ENCODE data around the gene RNASE1. TPM values are rescaled to one million over a fixed set of nuclear protein-coding genes. Genes with fewer than 3 reads are reported as not detected.

The RNASE1 gene
- total RNA-seq, 1 donor from 2014 or later, result 6.4 TPM

- H3K36me3 Mint-ChIP-seq (ENCODE audit: low read depth), result no peaks in the 10 kb centered on the region
These were observed 4.3 kb downstream of the RNASE1 start for GRCh38 chr14:20798318-20798717.

DNA sequence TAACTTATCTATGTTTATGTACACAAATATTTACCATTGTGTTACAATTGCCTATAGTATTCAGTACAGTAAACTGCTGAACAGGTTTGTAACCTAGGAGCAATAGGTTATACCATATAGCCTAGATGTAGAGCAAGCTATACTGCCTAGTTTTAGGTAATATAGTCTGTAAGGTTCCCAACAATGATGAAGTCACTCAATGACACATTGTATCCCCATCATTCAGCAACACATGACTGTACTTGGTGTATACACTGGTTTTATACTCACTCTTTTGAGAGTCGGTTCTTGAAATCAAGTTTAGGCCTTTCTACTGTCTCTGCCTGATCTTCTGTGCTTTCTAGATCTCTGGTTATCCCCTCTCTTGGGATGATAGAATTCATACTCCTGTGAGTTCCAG is 5.5 kb downstream of the RNASE1 start:
- H3K4me3 Mint-ChIP-seq, result no peak overlapping the region
- H3K9me3 Mint-ChIP-seq, result no peaks in the 10 kb centered on the region
- TF ChIP-seq, protein P1, sequence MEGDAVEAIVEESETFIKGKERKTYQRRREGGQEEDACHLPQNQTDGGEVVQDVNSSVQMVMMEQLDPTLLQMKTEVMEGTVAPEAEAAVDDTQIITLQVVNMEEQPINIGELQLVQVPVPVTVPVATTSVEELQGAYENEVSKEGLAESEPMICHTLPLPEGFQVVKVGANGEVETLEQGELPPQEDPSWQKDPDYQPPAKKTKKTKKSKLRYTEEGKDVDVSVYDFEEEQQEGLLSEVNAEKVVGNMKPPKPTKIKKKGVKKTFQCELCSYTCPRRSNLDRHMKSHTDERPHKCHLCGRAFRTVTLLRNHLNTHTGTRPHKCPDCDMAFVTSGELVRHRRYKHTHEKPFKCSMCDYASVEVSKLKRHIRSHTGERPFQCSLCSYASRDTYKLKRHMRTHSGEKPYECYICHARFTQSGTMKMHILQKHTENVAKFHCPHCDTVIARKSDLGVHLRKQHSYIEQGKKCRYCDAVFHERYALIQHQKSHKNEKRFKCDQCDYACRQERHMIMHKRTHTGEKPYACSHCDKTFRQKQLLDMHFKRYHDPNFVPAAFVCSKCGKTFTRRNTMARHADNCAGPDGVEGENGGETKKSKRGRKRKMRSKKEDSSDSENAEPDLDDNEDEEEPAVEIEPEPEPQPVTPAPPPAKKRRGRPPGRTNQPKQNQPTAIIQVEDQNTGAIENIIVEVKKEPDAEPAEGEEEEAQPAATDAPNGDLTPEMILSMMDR (conservative IDR thresholded peaks at IDR 0.05), result no peak
- no peak for DNase-seq (ENCODE audit: low read depth, low spot score)
- H3K27me3 Mint-ChIP-seq (ENCODE audit: low read depth), result no peaks in the 10 kb centered on the region
- H3K27ac Mint-ChIP-seq (ENCODE audit: unreplicated experiment), result no peak overlapping the region
- H3K4me1 Mint-ChIP-seq, result peaks cover 56% of the 10 kb centered on the region
- no peaks in the 10 kb centered on the region for H3K36me3 Mint-ChIP-seq (ENCODE audit: low read depth)

More at GRCh38 chr14:20798318-20798717, 4.3 kb downstream of the RNASE1 start:
- H3K27ac Mint-ChIP-seq (ENCODE audit: unreplicated experiment), result peak overlapping the region; percentile 8
- no peak overlapping the region for H3K4me3 Mint-ChIP-seq
- H3K27me3 Mint-ChIP-seq (ENCODE audit: low read depth), result no peaks in the 10 kb centered on the region
- no peak for DNase-seq (ENCODE audit: low read depth, low spot score)
- no peaks in the 10 kb centered on the region for H3K9me3 Mint-ChIP-seq
- H3K4me1 Mint-ChIP-seq, result peaks cover 58% of the 10 kb centered on the region
- TF ChIP-seq, protein P1 (conservative IDR thresholded peaks at IDR 0.05), result no peak

- H3K36me3 Mint-ChIP-seq (ENCODE audit: low read depth), result no peaks in the 10 kb centered on the region
These were observed 7.8 kb downstream of the RNASE1 start for GRCh38 chr14:20794644-20795369.

DNA sequence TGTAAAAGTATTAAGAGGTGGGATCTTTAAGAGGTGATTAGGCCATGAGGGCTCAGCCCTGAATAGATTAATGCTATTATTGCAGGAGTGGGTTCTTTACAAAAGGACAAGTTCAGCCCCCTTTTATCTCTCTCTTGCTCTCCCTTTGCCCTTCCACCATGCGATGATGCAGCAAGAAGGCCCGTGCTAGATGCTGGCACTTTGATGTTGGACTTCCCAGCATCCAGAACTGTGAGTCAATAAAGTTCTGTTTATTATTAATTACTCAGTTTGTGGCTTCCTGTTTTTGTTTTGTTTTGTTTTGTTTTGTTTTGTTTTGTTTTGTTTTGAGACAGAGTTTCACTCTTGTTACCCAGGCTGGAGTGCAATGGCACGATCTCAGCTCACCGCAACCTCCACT is 10.1 kb downstream of the RNASE1 start:
- Mint-ChIP-seq H3K9me3 (peaks cover 2% of the 10 kb centered on the region), H3K4me3 (no peak overlapping the region), H3K27me3 (ENCODE audit: low read depth) (no peaks in the 10 kb centered on the region), H3K36me3 (ENCODE audit: low read depth) (no peaks in the 10 kb centered on the region), H3K27ac (ENCODE audit: unreplicated experiment) (no peak overlapping the region), H3K4me1 (peaks cover 21% of the 10 kb centered on the region)
- no peak for DNase-seq (ENCODE audit: low read depth, low spot score)
- TF ChIP-seq, protein P1 (conservative IDR thresholded peaks at IDR 0.05), result no peak

More at GRCh38 chr14:20794644-20795369, 7.8 kb downstream of the RNASE1 start:
- DNase-seq (ENCODE audit: low read depth, low spot score), result no peak
- TF ChIP-seq, protein P1 (conservative IDR thresholded peaks at IDR 0.05), result no peak
- Mint-ChIP-seq H3K4me1 (peaks cover 38% of the 10 kb centered on the region), H3K4me3 (no peak overlapping the region), H3K9me3 (no peaks in the 10 kb centered on the region), H3K27ac (ENCODE audit: unreplicated experiment) (no peak overlapping the region), H3K27me3 (ENCODE audit: low read depth) (no peaks in the 10 kb centered on the region)

GRCh38 chr14:20791597-20791996 is 11.0 kb downstream of the RNASE1 start:
- no peaks in the 10 kb centered on the region for H3K36me3 Mint-ChIP-seq (ENCODE audit: low read depth)
- H3K4me1 Mint-ChIP-seq, result peaks cover 21% of the 10 kb centered on the region
- TF ChIP-seq, protein P1 (conservative IDR thresholded peaks at IDR 0.05), result no peak
- H3K27me3 Mint-ChIP-seq (ENCODE audit: low read depth), result no peaks in the 10 kb centered on the region
- peaks cover 2% of the 10 kb centered on the region for H3K9me3 Mint-ChIP-seq
- H3K27ac Mint-ChIP-seq (ENCODE audit: unreplicated experiment), result no peak overlapping the region
- no peak for DNase-seq (ENCODE audit: low read depth, low spot score)
- no peak overlapping the region for H3K4me3 Mint-ChIP-seq
